Measurements from ENCODE around the gene CCBE1. TPM values are rescaled to one million over a fixed set of nuclear protein-coding genes. Genes with fewer than 3 reads are reported as not detected.

Gene CCBE1
- total RNA-seq, 2 donors from 2014 or later, result 1.00 to 2.9 TPM

GRCh38 chr18:59458575-59458974 lies 238.6 kb downstream of the CCBE1 start:
- no peak for TF ChIP-seq CTCF (conservative IDR thresholded peaks at IDR 0.05)
- Histone ChIP-seq H3K36me3 (ENCODE audit: control insufficient read depth, insufficient read depth, low read length) (no peaks in the 10 kb centered on the region), H3K9ac (ENCODE audit: extremely low read depth, low read length, poor library complexity, severe bottlenecking) (no peak overlapping the region), H3K4me3 (ENCODE audit: low read length) (no peak overlapping the region), H3K27ac (ENCODE audit: low read depth, low read length) (no peak overlapping the region), H3K9me3 (ENCODE audit: control insufficient read depth, low read length) (no peaks in the 10 kb centered on the region), H3K4me1 (ENCODE audit: control insufficient read depth, insufficient read depth, low read length) (peaks cover 30% of the 10 kb centered on the region), H3K27me3 (ENCODE audit: control insufficient read depth, insufficient read depth, low read length, poor library complexity, severe bottlenecking) (peaks cover 27% of the 10 kb centered on the region)
- Mint-ChIP-seq H3K36me3 (ENCODE audit: low read depth) (no peaks in the 10 kb centered on the region), H3K27me3 (ENCODE audit: insufficient read depth) (peaks cover 32% of the 10 kb centered on the region), H3K4me3 (no peak overlapping the region), H3K9me3 (no peaks in the 10 kb centered on the region), H3K4me1 (peaks cover 40% of the 10 kb centered on the region), H3K27ac (no peak overlapping the region)
- 69 to 75% methylated on average over 8 of the region's 8 CpGs for WGBS, 2 experiments (ENCODE audit: insufficient coverage in 1 of 2, insufficient read length in 1 of 2)
- DNase-seq, result no peak

GRCh38 chr18:59456657-59457056 lies 240.6 kb downstream of the CCBE1 start:
- no peaks in the 10 kb centered on the region for H3K9me3 Mint-ChIP-seq
- peaks cover 53% of the 10 kb centered on the region for H3K4me1 Mint-ChIP-seq
- Histone ChIP-seq H3K36me3 (ENCODE audit: control insufficient read depth, insufficient read depth, low read length) (no peaks in the 10 kb centered on the region), H3K27me3 (ENCODE audit: control insufficient read depth, insufficient read depth, low read length, poor library complexity, severe bottlenecking) (peaks cover 32% of the 10 kb centered on the region), H3K9ac (ENCODE audit: extremely low read depth, low read length, poor library complexity, severe bottlenecking) (no peak overlapping the region), H3K9me3 (ENCODE audit: control insufficient read depth, low read length) (no peaks in the 10 kb centered on the region), H3K4me1 (ENCODE audit: control insufficient read depth, insufficient read depth, low read length) (peaks cover 37% of the 10 kb centered on the region), H3K27ac (ENCODE audit: low read depth, low read length) (no peak overlapping the region), H3K4me3 (ENCODE audit: low read length) (no peak overlapping the region)
- 89 to 90% methylated on average over 2 to 3 of the region's 3 CpGs for WGBS, 2 experiments (ENCODE audit: insufficient coverage in 1 of 2, insufficient read length in 1 of 2)
- peaks cover 32% of the 10 kb centered on the region for H3K27me3 Mint-ChIP-seq (ENCODE audit: insufficient read depth)
- no peak for TF ChIP-seq CTCF (conservative IDR thresholded peaks at IDR 0.05)
- H3K36me3 Mint-ChIP-seq (ENCODE audit: low read depth), result no peaks in the 10 kb centered on the region
- no peak for DNase-seq
- H3K4me3 Mint-ChIP-seq, result no peak overlapping the region
- no peak overlapping the region for H3K27ac Mint-ChIP-seq

- peaks cover 60% of the 10 kb centered on the region for H3K4me1 Mint-ChIP-seq
- H3K27ac Mint-ChIP-seq, result no peak overlapping the region
- Histone ChIP-seq H3K27ac (ENCODE audit: low read depth, low read length) (no peak overlapping the region), H3K4me3 (ENCODE audit: low read length) (no peak overlapping the region), H3K36me3 (ENCODE audit: control insufficient read depth, insufficient read depth, low read length) (no peaks in the 10 kb centered on the region), H3K27me3 (ENCODE audit: control insufficient read depth, insufficient read depth, low read length, poor library complexity, severe bottlenecking) (peaks cover 32% of the 10 kb centered on the region), H3K9me3 (ENCODE audit: control insufficient read depth, low read length) (no peaks in the 10 kb centered on the region), H3K4me1 (ENCODE audit: control insufficient read depth, insufficient read depth, low read length) (peaks cover 37% of the 10 kb centered on the region), H3K9ac (ENCODE audit: extremely low read depth, low read length, poor library complexity, severe bottlenecking) (no peak overlapping the region)
- 90 to 94% methylated on average over 12 of the region's 12 CpGs for WGBS, 2 experiments (ENCODE audit: insufficient coverage in 1 of 2, insufficient read length in 1 of 2)
- peaks cover 34% of the 10 kb centered on the region for H3K27me3 Mint-ChIP-seq (ENCODE audit: insufficient read depth)
- no peaks in the 10 kb centered on the region for H3K9me3 Mint-ChIP-seq
- TF ChIP-seq CTCF (conservative IDR thresholded peaks at IDR 0.05), result no peak
- DNase-seq, result no peak
- no peak overlapping the region for H3K4me3 Mint-ChIP-seq
- no peaks in the 10 kb centered on the region for H3K36me3 Mint-ChIP-seq (ENCODE audit: low read depth)
Observed at GRCh38 chr18:59455728-59456276, 241.4 kb downstream of the CCBE1 start.

All from endodermal cell (in vitro differentiated cells).